Astrocyte of the cerebellum (primary cell): ENCODE results near the gene SMIM44.

Experiments
- DNase-seq: peaks from one replicate; pipeline ENCODE4 v3.0.0-alpha.2; 2011; ENCODE audit warnings: low read depth
- H3K4me3 ChIP-seq: 2 replicates; pipeline ENCODE4 v1.5.1; 2011; ENCODE audit warnings: mild to moderate bottlenecking, low read depth, low read length, moderate library complexity
- CTCF ChIP-seq: IDR thresholded peaks from 2 replicates; pipeline ENCODE4 v1.5.1; 2012; ENCODE audit warnings: low read length, low read depth, moderate library complexity, mild to moderate bottlenecking; ENCODE audit errors: missing control alignments
- in situ Hi-C: cut with HindIII; loops from 2 replicates; pipeline ENCODE4 v1.10.0; 2017; ENCODE audit warnings: low sequenced_read_pairs

Gene SMIM44

GRCh38 chr19:3522421-3523360 is 39.5 kb upstream of the SMIM44 start:
- H3K4me3 ChIP-seq, result no peak overlapping the region
- no peak for TF ChIP-seq CTCF
- in situ Hi-C loops, result no loop called here
- no peak for DNase-seq

GRCh38 chr19:3521104-3521445 is 37.8 kb upstream of the SMIM44 start:
- in situ Hi-C loops, result no loop called here
- no peak for TF ChIP-seq CTCF
- H3K4me3 ChIP-seq, result no peak overlapping the region
- DNase-seq, result no peak

- in situ Hi-C loops, result no loop called here
- DNase-seq, result no peak
- no peak overlapping the region for H3K4me3 ChIP-seq
- TF ChIP-seq CTCF, result no peak
Observed at GRCh38 chr19:3520166-3521103, 37.2 kb upstream of the SMIM44 start.

GRCh38 chr19:3519126-3519525 is 35.9 kb upstream of the SMIM44 start:
- in situ Hi-C loops, result no loop called here
- no peak for TF ChIP-seq CTCF
- H3K4me3 ChIP-seq, result no peak overlapping the region
- DNase-seq, result no peak

GRCh38 chr19:3518659-3519058 is 35.4 kb upstream of the SMIM44 start:
- H3K4me3 ChIP-seq, result no peak overlapping the region
- in situ Hi-C loops, result no loop called here
- no peak for DNase-seq
- no peak for TF ChIP-seq CTCF

GRCh38 chr19:3518255-3518654 is 35.0 kb upstream of the SMIM44 start:
- no peak overlapping the region for H3K4me3 ChIP-seq
- no peak for DNase-seq
- in situ Hi-C loops, result no loop called here
- TF ChIP-seq CTCF, result no peak
